ENCODE measurements around the gene DSCAM.

DNA sequence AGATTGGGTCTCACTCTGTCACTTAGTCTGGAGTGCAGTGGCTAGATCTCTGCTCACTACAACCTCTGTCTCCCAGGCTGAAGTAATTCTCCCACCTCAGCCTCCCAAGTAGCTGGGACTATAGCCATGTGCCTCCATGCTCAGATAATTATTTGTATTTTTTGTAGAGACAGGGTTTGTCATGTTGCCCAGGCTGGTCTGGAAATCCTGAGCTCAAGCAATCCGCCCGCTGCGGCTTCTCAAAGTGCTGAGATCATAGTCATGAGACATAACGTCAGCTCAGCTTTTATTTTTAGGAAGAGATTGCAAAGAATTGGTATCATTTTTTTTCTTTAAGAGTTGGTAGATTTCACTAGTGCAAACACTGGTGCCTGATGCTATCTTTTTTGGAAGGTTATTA is 244.9 kb downstream of the DSCAM start:
- no peak for TF ChIP-seq CTCF (IDR thresholded peaks at IDR 0.05 in 8 of 11, conservative IDR thresholded peaks at IDR 0.05 in 3 of 11)
- no peak for TF ChIP-seq POLR2A (IDR thresholded peaks at IDR 0.05)
- TF ChIP-seq POLR2AphosphoS5 (IDR thresholded peaks at IDR 0.05) = no peak

Measured in spleen (tissue), 7 donors.